Fibroblast of lung (primary cell): ENCODE measurements around the gene CHPF2.

Source experiments
- CTCF ChIP-seq, 2 donors: IDR thresholded peaks in 1 of 2; conservative IDR thresholded peaks in 1 of 2; 1 replicate in 1 of 2; 2 replicates in 1 of 2; pipeline ENCODE4 v1.5.1; 2011 to 2012; ENCODE audit warnings: low read length in 2 of 2, control low read depth in 1 of 2, inconsistent platforms in 1 of 2, low read depth in 1 of 2, mild to moderate bottlenecking in 1 of 2
- EZH2 ChIP-seq: IDR thresholded peaks from 2 replicates; pipeline ENCODE4 v1.5.1; 2012; ENCODE audit warnings: low read length, control low read depth, mild to moderate bottlenecking; ENCODE audit errors: missing control alignments

DNA sequence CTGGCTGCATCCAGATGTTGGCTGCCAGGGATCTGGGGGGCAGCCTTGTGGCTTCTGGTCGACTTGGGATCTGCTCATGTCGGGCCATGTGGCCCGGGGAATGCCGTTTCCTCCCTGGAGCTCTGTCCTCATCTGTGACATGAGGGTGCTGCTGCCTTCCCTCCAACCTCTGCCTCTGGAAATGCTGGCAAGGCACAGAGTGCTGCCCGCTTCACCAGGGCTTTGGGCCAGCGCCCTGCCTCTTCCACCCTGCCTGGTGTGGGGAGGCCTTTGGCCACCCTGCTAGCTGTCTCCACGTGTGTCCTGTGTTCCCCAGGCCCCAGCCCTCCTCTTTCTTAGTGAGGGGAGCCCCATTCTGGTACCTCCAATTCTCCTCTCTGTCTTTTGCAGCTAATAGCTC lies 22.0 kb downstream of the CHPF2 start:
- TF ChIP-seq CTCF (conservative IDR thresholded peaks at IDR 0.05 in 1 of 2, IDR thresholded peaks at IDR 0.05 in 1 of 2; ENCODE audit: low read depth in 1 of 2, low read length in 2 of 2) (no peak), EZH2 (no peak)
